AG10803 (cell line): Measurements from ENCODE around the gene POLR1A.

Experiments
- DNase-seq: peaks from one replicate; pipeline ENCODE4 v3.0.0; 2010; ENCODE audit warnings: low read depth
- H3K4me3 ChIP-seq: 2 replicates; pipeline ENCODE4 v1.5.1; 2011; ENCODE audit warnings: mild to moderate bottlenecking, low read length, control low read depth
- TF ChIP-seq, protein P1 (sequence below): conservative IDR thresholded peaks from 2 replicates; pipeline ENCODE4 v1.5.1; 2011; ENCODE audit warnings: mild to moderate bottlenecking, low read length, control low read depth, inconsistent platforms

POLR1A gene

DNA sequence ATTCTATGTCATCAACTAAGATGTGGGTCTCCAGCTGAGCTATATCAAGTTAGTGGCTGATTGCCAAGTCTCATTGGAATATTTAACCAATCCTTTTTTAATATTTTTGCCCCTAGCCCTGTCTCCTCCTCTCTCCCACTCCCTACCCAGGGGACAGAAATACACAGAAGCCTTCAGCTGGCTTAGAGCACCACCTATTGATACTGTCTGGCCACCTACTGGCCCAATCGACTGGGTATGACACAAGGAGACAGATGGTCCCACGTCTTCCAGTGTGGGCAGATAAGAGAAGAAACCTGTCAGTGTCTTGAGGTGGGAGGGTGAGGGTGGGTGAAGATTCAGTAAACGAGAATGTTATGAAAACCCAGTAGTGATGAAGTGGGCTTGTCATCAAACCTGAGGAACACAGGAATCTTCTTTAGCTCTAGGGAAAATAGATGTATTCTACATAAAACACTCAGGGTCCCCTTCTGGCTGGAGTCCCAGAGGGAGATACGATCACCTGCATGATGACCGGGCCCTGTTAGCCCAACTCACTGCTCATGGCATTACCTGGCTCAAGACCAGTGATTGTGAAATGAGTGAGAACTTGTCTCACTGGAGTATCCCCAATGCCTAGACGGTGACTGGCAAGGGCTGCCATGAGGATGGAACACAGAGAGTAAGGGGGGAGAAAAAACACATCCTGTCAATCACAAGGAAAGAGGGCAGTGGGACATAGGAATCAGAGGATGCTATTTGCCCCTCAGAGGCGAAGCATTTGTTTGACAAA is 26.7 kb downstream of the POLR1A start:
- TF ChIP-seq, protein P1, sequence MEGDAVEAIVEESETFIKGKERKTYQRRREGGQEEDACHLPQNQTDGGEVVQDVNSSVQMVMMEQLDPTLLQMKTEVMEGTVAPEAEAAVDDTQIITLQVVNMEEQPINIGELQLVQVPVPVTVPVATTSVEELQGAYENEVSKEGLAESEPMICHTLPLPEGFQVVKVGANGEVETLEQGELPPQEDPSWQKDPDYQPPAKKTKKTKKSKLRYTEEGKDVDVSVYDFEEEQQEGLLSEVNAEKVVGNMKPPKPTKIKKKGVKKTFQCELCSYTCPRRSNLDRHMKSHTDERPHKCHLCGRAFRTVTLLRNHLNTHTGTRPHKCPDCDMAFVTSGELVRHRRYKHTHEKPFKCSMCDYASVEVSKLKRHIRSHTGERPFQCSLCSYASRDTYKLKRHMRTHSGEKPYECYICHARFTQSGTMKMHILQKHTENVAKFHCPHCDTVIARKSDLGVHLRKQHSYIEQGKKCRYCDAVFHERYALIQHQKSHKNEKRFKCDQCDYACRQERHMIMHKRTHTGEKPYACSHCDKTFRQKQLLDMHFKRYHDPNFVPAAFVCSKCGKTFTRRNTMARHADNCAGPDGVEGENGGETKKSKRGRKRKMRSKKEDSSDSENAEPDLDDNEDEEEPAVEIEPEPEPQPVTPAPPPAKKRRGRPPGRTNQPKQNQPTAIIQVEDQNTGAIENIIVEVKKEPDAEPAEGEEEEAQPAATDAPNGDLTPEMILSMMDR = peak; percentile 87
- H3K4me3 ChIP-seq = no peak overlapping the region
- DNase-seq = peak; percentile 58

DNA sequence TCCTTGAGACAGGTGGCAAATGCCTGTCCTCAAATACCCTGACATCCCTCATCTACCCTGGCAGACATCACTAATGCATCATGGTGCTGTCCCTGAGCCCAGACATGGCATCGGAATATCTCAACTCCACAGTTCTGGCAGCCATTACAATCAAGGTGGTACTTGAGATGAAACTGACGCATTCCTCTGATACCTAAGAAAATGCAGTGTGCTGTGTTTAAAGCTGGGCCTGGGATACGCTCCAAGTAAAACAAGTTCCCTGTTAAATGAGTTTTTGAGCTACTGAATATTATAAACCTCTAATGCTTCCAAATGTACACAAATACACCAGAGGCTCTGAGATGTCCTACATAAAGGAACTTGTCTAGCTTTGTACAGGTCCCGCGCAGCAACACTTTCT is 29.8 kb downstream of the POLR1A start:
- no peak for DNase-seq
- no peak overlapping the region for H3K4me3 ChIP-seq

DNA sequence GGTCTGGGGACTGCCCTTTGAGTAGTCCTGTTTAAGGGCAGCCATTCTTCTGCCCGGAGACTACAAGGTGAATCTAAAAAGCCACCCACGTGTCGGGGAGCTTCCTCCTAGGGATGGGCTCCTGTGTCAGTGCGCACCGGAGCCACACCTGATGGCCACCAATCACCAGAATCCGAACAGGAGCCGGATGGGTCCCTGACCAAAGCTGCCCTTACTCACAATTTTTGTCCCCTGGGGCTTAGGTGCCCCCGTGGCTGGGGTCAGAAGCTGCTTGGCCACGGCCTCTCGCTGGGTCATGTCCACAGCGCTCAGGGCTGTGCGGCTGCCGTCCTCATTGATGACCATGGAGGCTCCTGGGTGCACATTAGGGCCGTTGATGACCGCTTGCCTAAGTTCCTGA is 30.9 kb downstream of the POLR1A start:
- no peak overlapping the region for H3K4me3 ChIP-seq
- DNase-seq = no peak
- TF ChIP-seq, protein P1 = no peak

More for the DNA sequence above, 29.8 kb downstream of the POLR1A start:
- TF ChIP-seq, protein P1 = no peak

DNA sequence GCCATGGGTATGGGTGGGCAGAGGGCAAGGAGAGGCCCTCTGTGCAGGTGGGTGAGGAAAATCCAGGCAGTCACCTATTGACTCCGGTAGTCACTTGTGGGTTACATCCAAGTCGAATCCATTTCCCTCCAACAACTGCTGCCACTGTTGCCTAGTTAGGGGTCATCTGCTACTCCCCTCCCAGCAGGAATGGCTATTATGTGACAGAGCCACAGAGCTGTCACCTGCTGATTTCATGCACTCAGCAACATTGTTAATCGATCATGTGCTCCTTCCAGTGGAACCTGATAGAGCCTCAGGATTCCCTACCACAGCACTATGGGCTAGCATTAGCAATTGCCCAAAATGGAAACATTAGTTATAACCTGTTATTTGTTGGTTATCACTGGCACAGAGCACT is 31.4 kb downstream of the POLR1A start:
- H3K4me3 ChIP-seq = no peak overlapping the region
- no peak for DNase-seq
- TF ChIP-seq, protein P1 = no peak

DNA sequence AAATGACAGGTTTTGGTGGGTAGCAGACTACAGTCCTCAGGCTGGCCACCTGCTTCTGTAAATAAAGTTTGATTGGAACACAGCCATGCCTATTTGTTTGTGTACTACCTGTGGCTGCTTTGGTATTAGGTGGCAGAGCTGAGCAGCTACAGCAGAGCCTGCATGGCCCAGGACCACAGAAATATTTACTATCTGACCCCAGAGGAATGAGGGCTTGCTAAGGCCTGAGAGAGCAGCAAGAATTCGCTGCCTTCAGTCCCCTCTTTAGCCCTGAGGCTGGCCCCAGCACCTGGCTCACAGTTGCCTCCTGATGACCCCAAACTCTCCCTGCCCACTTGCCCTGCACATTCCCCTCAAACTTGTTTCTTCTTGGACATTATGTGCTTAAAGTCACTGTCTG is 32.5 kb downstream of the POLR1A start:
- DNase-seq = no peak
- H3K4me3 ChIP-seq = no peak overlapping the region
- TF ChIP-seq, protein P1 = no peak

DNA sequence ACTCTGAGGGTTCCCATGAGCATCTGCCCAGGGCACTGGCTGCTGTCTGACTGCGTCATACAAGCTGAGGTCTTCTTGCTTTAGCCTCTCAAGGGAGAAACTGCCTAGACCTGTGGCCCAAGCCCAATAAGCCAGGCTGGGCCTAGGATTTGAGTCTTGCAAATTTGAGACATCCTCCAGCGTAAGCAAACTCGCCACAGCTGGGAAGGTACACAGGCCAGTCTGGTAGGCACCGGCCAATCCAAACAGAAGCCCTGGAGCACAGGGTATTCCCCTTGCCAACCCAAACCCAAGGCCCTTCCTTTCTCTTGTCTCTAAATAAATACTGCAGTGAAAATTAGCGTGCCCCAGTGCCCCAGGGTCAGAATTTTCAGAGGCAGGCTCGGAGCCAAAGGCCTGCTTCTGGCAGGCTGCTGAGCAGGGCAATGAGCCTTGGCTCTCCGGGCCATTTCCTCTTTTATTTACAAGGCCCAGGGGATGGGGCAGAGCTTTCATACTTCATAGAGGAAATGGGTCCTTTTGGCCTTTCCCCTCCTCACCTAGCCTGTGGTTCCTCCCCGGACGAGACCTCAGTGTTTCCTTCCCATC is 33.3 kb downstream of the POLR1A start:
- DNase-seq = peak; percentile 71

More for the DNA sequence above, 33.3 kb downstream of the POLR1A start:
- TF ChIP-seq, protein P1 = no peak
- no peak overlapping the region for H3K4me3 ChIP-seq
